ENCODE results near the gene MAP1S. TPM values are rescaled to one million over a fixed set of nuclear protein-coding genes. Genes with fewer than 3 reads are reported as not detected.

Gene MAP1S
- total RNA-seq, 4 donors from 2014 or later = 20.0 to 61.5 (median 35.1) TPM

DNA sequence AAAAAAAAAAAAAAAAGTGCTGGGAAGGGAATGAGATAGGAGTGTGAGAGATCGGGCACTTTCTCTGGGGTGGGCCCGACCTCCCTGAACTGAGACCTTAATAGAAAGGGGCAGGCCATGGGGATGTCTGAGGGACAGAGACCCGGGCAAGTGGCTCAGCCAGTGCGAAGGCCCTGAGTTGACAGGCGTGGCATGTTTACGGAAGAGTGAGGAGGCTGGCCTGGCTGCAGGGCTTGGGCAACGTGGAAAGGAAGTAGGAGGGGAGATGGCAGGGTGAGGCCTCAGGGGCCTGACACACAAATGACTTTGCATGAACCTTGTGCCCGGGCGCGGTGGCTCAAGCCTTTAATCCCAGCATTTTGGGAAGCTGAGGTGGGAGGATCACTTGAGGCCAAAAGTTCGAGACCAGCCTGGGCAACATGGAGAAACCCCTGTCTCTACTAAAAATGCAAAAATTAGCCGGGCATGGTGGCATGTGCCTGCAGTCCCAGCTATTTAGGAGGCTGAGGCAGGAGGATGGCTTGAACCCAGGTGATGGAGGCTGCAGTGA lies 45.9 kb downstream of the MAP1S start:
- TF ChIP-seq POLR2A (IDR thresholded peaks at IDR 0.05) (no peak), CTCF (IDR thresholded peaks at IDR 0.05 in 4 of 5, conservative IDR thresholded peaks at IDR 0.05 in 1 of 5) (no peak)
- H3K36me3 ChIP-seq = no peaks in the 10 kb centered on the region
- no peaks in the 10 kb centered on the region for H3K9me3 ChIP-seq
- no peak overlapping the region for H3K27ac ChIP-seq
- peaks cover 0 to 3% of the 10 kb centered on the region in 2 donors for H3K4me1 ChIP-seq
- H3K4me3 ChIP-seq = no peak overlapping the region
- intact Hi-C loops (cut with DNase I; ENCODE audit: low total_unique reads) (loop anchor here (5.0 kb wide), 1 partner anchor 63 kb away; no protein-coding TSS in a partner anchor), in situ Hi-C loops (cut with MboI; ENCODE audit: low sequenced_read_pairs in 4 of 4) (loop anchor here in 1 of 4 donors (10.0 kb wide), 1 partner anchor 50 kb away; the partner anchor contains the start of gene MAP1S)
- no peak for ATAC-seq
- peaks cover 4 to 12% (median 5%) of the 10 kb centered on the region in 3 donors for H3K27me3 ChIP-seq
- peak; percentile 25 to 42 for DNase-seq

GRCh38 chr19:17766543-17767131 lies 47.4 kb downstream of the MAP1S start:
- in situ Hi-C loops (cut with MboI; ENCODE audit: low sequenced_read_pairs in 4 of 4) = loop anchor here in 1 of 4 donors (10.0 kb wide), 1 partner anchor 52 kb away; the partner anchor contains the start of gene MAP1S
- Histone ChIP-seq H3K4me1 (peaks cover 0 to 3% of the 10 kb centered on the region in 2 donors), H3K9me3 (no peaks in the 10 kb centered on the region), H3K27ac (no peak overlapping the region), H3K27me3 (peaks cover 0 to 4% (median 4%) of the 10 kb centered on the region in 3 donors), H3K36me3 (no peaks in the 10 kb centered on the region), H3K4me3 (peak overlapping the region in 1 of 4 donors; percentile 13)
- TF ChIP-seq POLR2A (IDR thresholded peaks at IDR 0.05) (no peak), CTCF (IDR thresholded peaks at IDR 0.05 in 4 of 5, conservative IDR thresholded peaks at IDR 0.05 in 1 of 5) (peak; percentile 35 to 71 (median 58))
- intact Hi-C loops (cut with DNase I; ENCODE audit: low total_unique reads) = loop anchor here (5.0 kb wide), 1 partner anchor 64 kb away; no protein-coding TSS in a partner anchor
- ATAC-seq = no peak
- DNase-seq = peak; percentile 16 to 43

DNA sequence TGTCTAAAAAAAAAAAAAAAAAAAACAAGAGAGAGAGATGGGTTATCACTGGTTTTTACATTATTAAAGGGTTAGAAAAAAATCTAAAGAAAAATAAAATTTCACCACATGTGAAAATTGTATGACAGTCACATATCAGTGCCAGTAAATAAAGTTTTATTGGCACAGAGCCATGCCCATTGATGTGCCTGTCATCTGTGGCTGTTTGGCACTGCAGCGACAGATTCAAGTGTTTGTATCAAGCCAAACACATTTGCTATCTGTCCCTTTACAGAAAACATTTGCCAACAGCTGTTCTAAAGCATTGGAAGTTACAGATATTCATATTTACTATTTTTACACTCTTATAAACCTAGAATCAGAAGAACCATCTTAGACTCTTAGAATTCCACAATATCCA lies 48.3 kb downstream of the MAP1S start:
- DNase-seq = no peak
- Histone ChIP-seq H3K9me3 (no peaks in the 10 kb centered on the region), H3K27ac (no peak overlapping the region), H3K27me3 (peaks cover 0 to 4% (median 4%) of the 10 kb centered on the region in 3 donors), H3K36me3 (no peaks in the 10 kb centered on the region), H3K4me1 (peaks cover 0 to 3% of the 10 kb centered on the region in 2 donors), H3K4me3 (no peak overlapping the region)
- ATAC-seq = no peak
- in situ Hi-C loops (cut with MboI; ENCODE audit: low sequenced_read_pairs in 4 of 4) = loop anchor here in 1 of 4 donors (10.0 kb wide), 1 partner anchor 53 kb away; the partner anchor contains the start of gene MAP1S
- TF ChIP-seq POLR2A (IDR thresholded peaks at IDR 0.05) (no peak), CTCF (IDR thresholded peaks at IDR 0.05 in 4 of 5, conservative IDR thresholded peaks at IDR 0.05 in 1 of 5) (no peak)
- intact Hi-C loops (cut with DNase I; ENCODE audit: low total_unique reads) = loop anchor here (5.0 kb wide), 1 partner anchor 65 kb away; no protein-coding TSS in a partner anchor

DNA sequence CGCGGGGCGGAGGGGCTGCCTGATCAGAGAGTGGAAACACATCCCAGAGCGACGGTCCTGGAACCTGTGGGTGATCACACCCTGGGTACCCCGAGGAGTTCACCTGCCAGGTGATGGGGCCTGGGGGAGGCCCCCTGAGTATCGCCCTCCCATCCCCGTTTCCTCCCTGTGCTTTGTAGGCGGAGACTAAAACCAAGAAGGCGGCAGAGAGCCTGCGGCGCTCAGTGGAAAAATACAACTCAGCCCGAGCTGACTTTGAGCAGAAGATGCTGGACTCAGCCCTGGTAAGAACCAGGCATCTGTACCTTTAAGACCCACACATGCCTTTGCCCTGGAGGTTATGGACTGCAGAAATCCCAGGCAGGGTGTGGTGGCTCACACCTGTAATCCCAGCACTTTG lies 51.3 kb downstream of the MAP1S start:
- Histone ChIP-seq H3K4me3 (no peak overlapping the region), H3K4me1 (peaks cover 0 to 3% of the 10 kb centered on the region in 2 donors), H3K36me3 (no peaks in the 10 kb centered on the region), H3K27ac (no peak overlapping the region), H3K9me3 (no peaks in the 10 kb centered on the region), H3K27me3 (peaks cover 3 to 8% (median 7%) of the 10 kb centered on the region in 3 donors)
- DNase-seq = no peak
- TF ChIP-seq POLR2A (IDR thresholded peaks at IDR 0.05) = no peak
- TF ChIP-seq CTCF (IDR thresholded peaks at IDR 0.05 in 4 of 5, conservative IDR thresholded peaks at IDR 0.05 in 1 of 5) = no peak
- intact Hi-C loops (cut with DNase I; ENCODE audit: low total_unique reads) (no loop called here), in situ Hi-C loops (cut with MboI; ENCODE audit: low sequenced_read_pairs in 4 of 4) (no loop called here)
- no peak for ATAC-seq

All from gastrocnemius medialis (tissue), 4 donors.